ENCODE results near the gene TTLL9.

DNA sequence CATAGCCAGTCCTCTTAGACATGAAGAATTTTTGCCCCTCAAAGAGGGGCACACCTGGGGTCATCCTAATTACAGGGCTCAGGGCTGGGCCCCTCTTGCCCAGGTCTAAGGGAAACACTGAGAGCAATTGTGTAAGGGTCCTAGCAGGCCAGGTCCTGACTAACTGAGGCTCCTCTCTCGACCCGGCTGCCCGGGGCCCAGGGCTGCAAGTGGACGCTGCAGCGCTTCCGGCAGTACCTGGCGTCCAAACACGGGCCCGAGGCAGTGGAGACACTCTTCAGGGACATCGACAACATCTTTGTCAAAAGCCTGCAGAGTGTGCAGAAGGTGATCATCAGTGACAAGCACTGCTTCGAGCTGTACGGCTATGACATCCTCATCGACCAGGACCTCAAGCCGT, 64.1 kb downstream of the TTLL9 start:
- TF ChIP-seq CTCF (IDR thresholded peaks at IDR 0.05; ENCODE audit: insufficient read depth, low read length) (no peak), GABPA (IDR thresholded peaks at IDR 0.05; ENCODE audit: low read depth) (no peak), POLR2AphosphoS5 (IDR thresholded peaks at IDR 0.05; ENCODE audit: low read depth) (no peak), SPI1 (IDR thresholded peaks at IDR 0.05; ENCODE audit: borderline replicate concordance, low read depth) (no peak), REST (IDR thresholded peaks at IDR 0.05; ENCODE audit: insufficient replicate concordance, low read depth) (no peak)

Measured in HL-60 (cell line).